Gastroesophageal sphincter (tissue), 4 donors: ENCODE measurements around the gene TRIM72. TPM values are rescaled to one million over a fixed set of nuclear protein-coding genes. Genes with fewer than 3 reads are reported as not detected.
A peak's percentile ranks its signal among the peaks of the same experiment; 100 is the strongest.

Experiments used
- ATAC-seq: fragments of 150-250 bp; one replicate; pipeline ENCODE4 v1.9.1; 2016; ENCODE audit warnings: mild to moderate bottlenecking, moderate library complexity
- H3K27ac ChIP-seq, 4 donors: fragments of 200-600 bp; sonication (generic) in 3 of 4; 1 replicate in 3 of 4; 2 replicates in 1 of 4; pipeline ENCODE4 v1.5.1; 2016 to 2019
- H3K27me3 ChIP-seq: fragments of 200-600 bp; sonication (generic); one replicate; pipeline ENCODE4 v1.5.1; 2019
- H3K36me3 ChIP-seq, 2 donors: fragments of 200-600 bp; sonication (generic); one replicate each; pipeline ENCODE4 v1.5.1; 2019; ENCODE audit warnings: control low read depth in 1 of 2
- H3K4me1 ChIP-seq, 3 donors: fragments of 200-600 bp; sonication (generic); 1 replicate in 2 of 3; 2 replicates in 1 of 3; pipeline ENCODE4 v1.5.1; 2016 to 2019; ENCODE audit warnings: control low read depth in 2 of 3
- H3K4me3 ChIP-seq, 2 donors: fragments of 200-600 bp; sonication (generic); one replicate each; pipeline ENCODE4 v1.5.1; 2019; ENCODE audit warnings: mild to moderate bottlenecking in 1 of 2, moderate library complexity in 1 of 2
- H3K9me3 ChIP-seq, 3 donors: fragments of 200-600 bp; sonication (generic); one replicate each; pipeline ENCODE4 v1.5.1; 2017 to 2019; ENCODE audit warnings: control low read depth in 2 of 3
- CTCF ChIP-seq, 4 experiments: fragments of 200-600 bp in 2 of 4; fragments of 450-650 bp in 2 of 4; sonication (generic) in 1 of 4; IDR thresholded peaks; one replicate each; pipeline ENCODE4 v1.5.1; 2017 to 2019; ENCODE audit warnings: antibody characterized with exemption in 4 of 4, mild to moderate bottlenecking in 2 of 4, moderate library complexity in 2 of 4
- EP300 ChIP-seq: sonication (generic); formaldehyde crosslinking; IDR thresholded peaks from one replicate; pipeline ENCODE4 v1.6.1; 2017; ENCODE audit warnings: antibody characterized with exemption, mild to moderate bottlenecking
- POLR2A ChIP-seq, 2 donors: fragments of 450-650 bp; IDR thresholded peaks; one replicate each; pipeline ENCODE4 v1.6.1; 2017; ENCODE audit warnings: antibody characterized with exemption in 2 of 2, mild to moderate bottlenecking in 2 of 2, moderate library complexity in 1 of 2
- POLR2AphosphoS5 ChIP-seq: sonication (generic); formaldehyde crosslinking; IDR thresholded peaks from one replicate; pipeline ENCODE4 v1.6.1; 2017; ENCODE audit warnings: antibody characterized with exemption
- WGBS, 2 donors: methylation state at CpG; one replicate each; pipeline ENCODE4 v1.1.5; 2018; ENCODE audit warnings: low coverage in 1 of 2; 5-methylcytosine and 5-hydroxymethylcytosine counted together
- total RNA-seq, 4 donors: library from RNA; depleted of rRNA; stranded (reverse); fragments of >200 nt; gene quantifications; one replicate each; pipeline ENCODE4 v1.1.0, GENCODE V29; 2016

TRIM72 gene
- total RNA-seq, 4 donors from 2014 or later: under 0.01 to 0.08 TPM; not detected in 2

DNA sequence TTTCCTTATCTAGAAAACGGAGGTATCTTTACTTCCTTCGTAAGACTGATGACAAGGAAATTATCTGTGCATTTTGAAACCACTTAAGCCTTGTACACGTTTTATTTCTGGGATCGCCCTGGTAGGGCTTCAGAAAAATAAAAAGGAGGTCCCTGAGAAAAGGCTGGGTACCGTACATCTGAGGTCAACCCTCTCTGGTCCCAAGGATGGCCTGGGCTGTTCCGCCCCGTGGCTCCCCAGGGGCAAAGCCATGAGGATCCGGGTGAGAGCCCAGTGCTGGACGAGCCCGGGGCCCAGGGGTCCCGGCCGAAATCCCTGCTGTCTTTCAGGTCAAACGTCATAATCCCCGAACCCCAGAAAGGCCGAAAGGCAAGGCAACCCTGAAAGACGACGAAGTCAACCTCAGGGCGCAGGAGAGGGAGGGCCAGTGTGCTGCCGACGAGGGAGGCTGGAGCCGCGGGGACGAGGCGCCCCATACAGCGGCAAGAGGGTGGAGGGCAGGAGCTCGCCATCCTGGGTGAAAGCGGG, 34.6 kb upstream of the TRIM72 start:
- H3K36me3 ChIP-seq: peaks cover 3 to 22% of the 10 kb centered on the region in 2 donors
- TF ChIP-seq CTCF (IDR thresholded peaks at IDR 0.05) (no peak), POLR2A (IDR thresholded peaks at IDR 0.05) (no peak), EP300 (no peak), POLR2AphosphoS5 (no peak)
- peak overlapping the region; percentile 79 to 99 for H3K4me3 ChIP-seq
- H3K9me3 ChIP-seq: no peaks in the 10 kb centered on the region
- no peaks in the 10 kb centered on the region for H3K27me3 ChIP-seq
- peaks cover 0 to 44% (median 30%) of the 10 kb centered on the region in 3 donors for H3K4me1 ChIP-seq
- H3K27ac ChIP-seq: peak overlapping the region; percentile 86 to 99 (median 96)
- ATAC-seq: peak; percentile 1
- 2% methylated on average over 17 of the region's 27 CpGs; no CpG with 5 or more reads in 1 of the 2 donors for WGBS, 2 donors

DNA sequence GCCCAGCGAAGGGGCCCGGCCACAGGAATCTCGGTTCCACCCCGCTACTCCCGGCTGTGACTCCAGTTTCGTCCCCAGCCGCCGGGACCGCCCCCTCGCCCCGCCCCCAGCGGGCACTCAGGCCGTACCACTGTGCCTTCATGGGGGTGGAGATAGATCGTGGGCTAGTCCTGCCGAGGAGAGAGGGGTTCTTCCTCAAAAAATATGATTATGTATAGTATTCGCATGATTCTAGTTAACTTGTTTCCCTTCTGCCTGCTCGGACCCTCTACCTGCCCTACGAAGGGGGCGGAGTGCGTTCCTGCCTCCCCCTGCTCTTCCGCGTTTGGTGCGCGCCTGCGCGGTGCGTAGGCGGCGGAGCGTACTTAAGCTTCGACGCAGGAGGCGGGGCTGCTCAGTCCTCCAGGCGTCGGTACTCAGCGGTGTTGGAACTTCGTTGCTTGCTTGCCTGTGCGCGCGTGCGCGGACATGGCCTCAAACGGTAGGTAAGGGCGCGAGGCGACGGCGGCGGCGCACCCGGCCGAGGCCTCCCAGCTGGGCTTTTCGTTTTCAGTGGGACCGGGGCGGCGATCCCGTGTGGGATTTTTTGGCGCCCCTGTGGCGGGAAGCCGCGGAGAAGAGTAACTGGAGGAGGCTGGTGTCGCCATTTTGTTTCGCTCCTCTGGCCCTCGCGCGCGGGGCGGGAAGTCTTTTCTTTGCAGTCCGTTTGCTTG, 34.0 kb upstream of the TRIM72 start, which contains the start of gene FUS:
TSS of gene FUS (plus strand) at position 393 of the 713 bp plus-strand sequence. CDS start at position 469, 76 bp downstream.
- Histone ChIP-seq H3K4me1 (peaks cover 0 to 48% (median 30%) of the 10 kb centered on the region in 3 donors), H3K27ac (peak within 1 kb of the TSS; percentile 86 to 99 (median 96)), H3K36me3 (peaks cover 3 to 28% of the 10 kb centered on the region in 2 donors), H3K4me3 (peak within 1 kb of the TSS; percentile 79 to 99), H3K9me3 (no peaks in the 10 kb centered on the region), H3K27me3 (no peaks in the 10 kb centered on the region)
- peak; percentile 87 for ATAC-seq
- peak; percentile 99 to 100 for TF ChIP-seq POLR2A (IDR thresholded peaks at IDR 0.05)
- peak in 1 of 4 experiments; percentile 9 for TF ChIP-seq CTCF (IDR thresholded peaks at IDR 0.05)
- TF ChIP-seq POLR2AphosphoS5: peak; percentile 100
- no peak for TF ChIP-seq EP300
- 0% methylated on average over 15 of the region's 69 CpGs; no CpG with 5 or more reads in 1 of the 2 donors for WGBS, 2 donors

DNA sequence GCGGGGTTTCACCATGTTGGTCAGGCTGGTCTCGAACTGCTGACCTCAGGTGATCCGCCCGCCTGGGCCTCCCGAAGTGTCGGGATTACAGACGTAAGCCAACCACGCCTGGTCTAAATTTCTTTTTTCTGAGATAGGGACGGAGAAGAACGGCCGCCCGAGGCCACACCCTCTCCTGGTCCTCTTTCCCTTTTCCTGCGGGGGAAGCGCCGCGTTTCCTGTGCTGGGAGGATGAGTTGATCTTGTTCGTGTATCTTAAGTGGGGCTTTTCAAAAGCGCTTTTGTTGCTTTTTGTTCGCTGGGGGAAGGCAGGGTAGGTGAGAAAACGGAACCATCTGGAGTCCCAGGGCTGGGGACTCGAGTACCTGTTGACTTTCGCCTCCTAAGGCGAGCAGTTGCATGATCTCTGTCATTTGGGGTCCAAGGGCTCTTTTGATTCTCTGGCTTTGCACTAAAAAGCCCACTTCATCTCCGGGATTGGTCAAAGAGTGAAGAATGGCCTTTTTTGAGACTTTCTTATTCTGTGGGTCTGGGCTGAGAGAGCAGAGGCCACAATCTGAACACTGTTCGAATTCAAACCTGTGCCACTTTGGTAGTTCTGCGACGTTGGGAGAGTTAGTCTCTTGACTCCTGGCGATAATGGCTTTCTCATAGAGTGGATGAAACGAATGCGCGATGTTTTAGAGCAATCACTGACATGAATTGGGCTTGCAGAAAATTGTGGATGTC, 32.7 kb upstream of the TRIM72 start:
- Histone ChIP-seq H3K4me3 (peak overlapping the region; percentile 79 to 99), H3K27ac (peak overlapping the region in 3 of 4 donors; percentile 93 to 99 (median 99)), H3K27me3 (no peaks in the 10 kb centered on the region), H3K36me3 (peaks cover 11 to 42% of the 10 kb centered on the region in 2 donors), H3K4me1 (peaks cover 0 to 60% (median 30%) of the 10 kb centered on the region in 3 donors), H3K9me3 (no peaks in the 10 kb centered on the region)
- ATAC-seq: no peak
- WGBS, 2 donors: 7 to 9% methylated on average over 13 to 20 of the region's 31 CpGs
- TF ChIP-seq POLR2A (IDR thresholded peaks at IDR 0.05) (no peak), CTCF (IDR thresholded peaks at IDR 0.05) (no peak), EP300 (no peak), POLR2AphosphoS5 (no peak)

GRCh38 chr16:31182391-31182790, 31.5 kb upstream of the TRIM72 start:
- peaks cover 11 to 53% of the 10 kb centered on the region in 2 donors for H3K36me3 ChIP-seq
- 15 to 38% methylated on average over 5 to 6 of the region's 7 CpGs for WGBS, 2 donors
- H3K4me3 ChIP-seq: peak overlapping the region in 1 of 2 donors; percentile 99
- H3K27me3 ChIP-seq: no peaks in the 10 kb centered on the region
- TF ChIP-seq EP300 (no peak), CTCF (IDR thresholded peaks at IDR 0.05) (no peak), POLR2A (IDR thresholded peaks at IDR 0.05) (no peak), POLR2AphosphoS5 (no peak)
- ATAC-seq: no peak
- peak overlapping the region in 1 of 4 donors; percentile 38 for H3K27ac ChIP-seq
- peaks cover 0 to 69% (median 30%) of the 10 kb centered on the region in 3 donors for H3K4me1 ChIP-seq
- no peaks in the 10 kb centered on the region for H3K9me3 ChIP-seq
